NCI-H2029 treated with DMSO at 0.1 percent for 48 hours (cell line): ENCODE measurements around the gene OR5K1.

Source experiments
- DNase-seq: peaks from one replicate; lab custom pipeline; 2025; lab: John Stamatoyannopoulos, UW

The OR5K1 gene

GRCh38 chr3:98462901-98463300 is at the start of gene OR5K1:
OR5K1 (plus strand) TSS chr3:98463201; CDS start chr3:98469577, 6,376 bp downstream.
- DNase-seq: no peak

- DNase-seq: no peak
Observed at GRCh38 chr3:98432575-98432974, 30.4 kb upstream of the OR5K1 start.

- DNase-seq: no peak
Observed at GRCh38 chr3:98433764-98434163, 29.2 kb upstream of the OR5K1 start.

GRCh38 chr3:98434412-98434811 is 28.6 kb upstream of the OR5K1 start:
- no peak for DNase-seq

- no peak for DNase-seq
Observed at GRCh38 chr3:98440283-98440682, 22.7 kb upstream of the OR5K1 start.

GRCh38 chr3:98445949-98446406 is 17.0 kb upstream of the OR5K1 start:
- no peak for DNase-seq

- no peak for DNase-seq
Observed at GRCh38 chr3:98449606-98450193, 13.3 kb upstream of the OR5K1 start.

- DNase-seq: no peak
Observed at GRCh38 chr3:98450372-98450771, 12.6 kb upstream of the OR5K1 start.

GRCh38 chr3:98453827-98454226 is 9.2 kb upstream of the OR5K1 start:
- DNase-seq: no peak

- DNase-seq: no peak
Observed at GRCh38 chr3:98454929-98455328, 8.1 kb upstream of the OR5K1 start.

- DNase-seq: no peak
Observed at GRCh38 chr3:98457543-98457942, 5.5 kb upstream of the OR5K1 start.

GRCh38 chr3:98460220-98460619 is 2.8 kb upstream of the OR5K1 start:
- DNase-seq: no peak

GRCh38 chr3:98482717-98483482 is 19.9 kb downstream of the OR5K1 start:
- no peak for DNase-seq

- no peak for DNase-seq
Observed at GRCh38 chr3:98483626-98484025, 20.6 kb downstream of the OR5K1 start.

GRCh38 chr3:98497381-98497780 is 34.4 kb downstream of the OR5K1 start, which contains the start of gene OR5K2:
OR5K2 (plus strand) TSS chr3:98497681; CDS start chr3:98497681, 0 bp downstream.
- no peak for DNase-seq

GRCh38 chr3:98500019-98500418 is 37.0 kb downstream of the OR5K1 start:
- no peak for DNase-seq

GRCh38 chr3:98501270-98501669 is 38.3 kb downstream of the OR5K1 start:
- no peak for DNase-seq

GRCh38 chr3:98501863-98502576 is 39.0 kb downstream of the OR5K1 start:
- DNase-seq: no peak

- DNase-seq: no peak
Observed at GRCh38 chr3:98504539-98504938, 41.5 kb downstream of the OR5K1 start.

GRCh38 chr3:98508582-98508981 is 45.6 kb downstream of the OR5K1 start:
- DNase-seq: no peak

GRCh38 chr3:98512576-98512975 is 49.6 kb downstream of the OR5K1 start:
- DNase-seq: no peak

GRCh38 chr3:98513091-98513511 is 50.1 kb downstream of the OR5K1 start:
- DNase-seq: no peak

GRCh38 chr3:98513736-98514135 is 50.7 kb downstream of the OR5K1 start:
- no peak for DNase-seq
